ENCODE results near the gene TRAPPC6A. TPM values are rescaled to one million over a fixed set of nuclear protein-coding genes. Genes with fewer than 3 reads are reported as not detected.

Gene TRAPPC6A
- total RNA-seq, 3 donors from 2014 or later: 8.5 to 11.5 (median 9.1) TPM

DNA sequence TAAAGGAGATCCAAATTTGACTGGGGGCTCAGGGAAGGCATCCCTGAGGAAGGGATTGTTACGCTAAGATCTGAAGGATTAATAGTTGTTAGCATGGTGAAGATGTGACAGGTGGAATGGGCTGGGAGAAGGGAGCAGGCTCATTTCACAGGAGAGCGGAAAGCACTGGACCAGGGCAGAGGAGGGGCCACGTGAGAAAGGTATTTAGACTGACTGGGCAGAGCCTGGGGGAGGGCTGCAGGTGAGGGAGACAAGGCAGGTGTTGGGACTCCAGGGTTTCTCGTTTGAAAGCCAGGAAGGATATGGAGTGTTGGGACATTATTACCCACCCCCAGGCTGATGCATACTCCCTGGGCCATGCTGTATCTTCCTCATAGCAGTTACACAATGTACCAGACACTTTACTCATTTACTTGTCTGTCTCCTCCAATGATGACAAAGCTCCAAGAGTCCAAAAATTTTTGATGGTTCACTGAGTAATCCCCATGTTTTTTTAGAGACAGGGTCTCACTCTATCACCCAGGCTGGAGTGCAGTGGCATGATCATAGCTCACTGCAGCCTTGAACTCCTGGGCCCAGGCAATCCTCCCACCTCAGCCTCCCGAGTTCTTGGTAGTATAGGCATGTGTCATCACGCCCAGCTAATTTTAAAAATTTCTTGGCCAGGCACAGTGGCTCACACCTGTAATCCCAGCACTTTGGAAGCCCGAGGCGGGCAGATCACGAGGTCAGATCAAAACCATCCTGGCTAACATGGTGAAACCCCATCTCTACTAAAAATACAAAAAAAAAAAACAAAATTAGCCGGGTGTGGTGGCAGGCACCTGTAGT, 2.3 kb downstream of the TRAPPC6A start:
- ATAC-seq (no peak), DNase-seq (no peak)
- Mint-ChIP-seq H3K9me3 (no peaks in the 10 kb centered on the region), H3K36me3 (ENCODE audit: insufficient read depth) (no peaks in the 10 kb centered on the region), H3K4me3 (peak overlapping the region; percentile 13), H3K4me1 (ENCODE audit: low read depth) (peaks cover 51% of the 10 kb centered on the region), H3K27me3 (ENCODE audit: low read depth) (no peaks in the 10 kb centered on the region)

- Mint-ChIP-seq H3K4me3 (no peak overlapping the region), H3K36me3 (ENCODE audit: insufficient read depth) (no peaks in the 10 kb centered on the region), H3K4me1 (ENCODE audit: low read depth) (peaks cover 52% of the 10 kb centered on the region), H3K27me3 (ENCODE audit: low read depth) (no peaks in the 10 kb centered on the region), H3K9me3 (no peaks in the 10 kb centered on the region)
- no peak for ATAC-seq
- DNase-seq: no peak
These were observed 4.2 kb downstream of the TRAPPC6A start for GRCh38 chr19:45173816-45174215.

GRCh38 chr19:45172611-45173208, 5.3 kb downstream of the TRAPPC6A start:
- ATAC-seq (no peak), DNase-seq (no peak)
- H3K4me1 Mint-ChIP-seq (ENCODE audit: low read depth): peaks cover 51% of the 10 kb centered on the region
- no peaks in the 10 kb centered on the region for H3K9me3 Mint-ChIP-seq
- H3K36me3 Mint-ChIP-seq (ENCODE audit: insufficient read depth): no peaks in the 10 kb centered on the region
- H3K4me3 Mint-ChIP-seq: no peak overlapping the region
- no peaks in the 10 kb centered on the region for H3K27me3 Mint-ChIP-seq (ENCODE audit: low read depth)

- Mint-ChIP-seq H3K4me3 (no peak overlapping the region), H3K36me3 (ENCODE audit: insufficient read depth) (no peaks in the 10 kb centered on the region), H3K9me3 (no peaks in the 10 kb centered on the region), H3K27me3 (ENCODE audit: low read depth) (no peaks in the 10 kb centered on the region), H3K4me1 (ENCODE audit: low read depth) (peaks cover 49% of the 10 kb centered on the region)
- DNase-seq: no peak
- peak; percentile 54 to 60 for ATAC-seq
These were observed 5.9 kb downstream of the TRAPPC6A start for GRCh38 chr19:45172173-45172572.

DNA sequence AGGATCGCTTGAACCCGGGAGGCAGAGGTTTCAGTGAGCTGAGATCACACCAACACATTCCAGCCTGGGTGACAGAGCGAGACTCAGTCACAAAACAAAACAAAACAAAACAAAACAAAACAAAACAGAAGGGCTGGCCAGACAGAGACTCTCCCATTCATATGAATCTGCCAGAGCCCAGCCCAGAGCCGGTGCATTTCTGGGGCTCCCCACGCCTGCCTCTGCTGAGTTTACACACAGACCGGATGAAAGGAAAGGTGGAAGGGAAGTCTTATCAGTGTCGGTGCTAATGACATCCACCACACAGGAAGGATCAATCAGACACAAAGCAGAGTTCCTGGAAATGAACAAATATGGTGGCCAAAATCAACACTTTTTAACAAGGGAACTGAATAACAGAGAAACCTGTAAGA, 6.8 kb downstream of the TRAPPC6A start:
- H3K4me1 Mint-ChIP-seq (ENCODE audit: low read depth): peaks cover 51% of the 10 kb centered on the region
- H3K27me3 Mint-ChIP-seq (ENCODE audit: low read depth): no peaks in the 10 kb centered on the region
- peak overlapping the region; percentile 72 for H3K4me3 Mint-ChIP-seq
- peak; percentile 39 for DNase-seq
- H3K36me3 Mint-ChIP-seq (ENCODE audit: insufficient read depth): no peaks in the 10 kb centered on the region
- no peaks in the 10 kb centered on the region for H3K9me3 Mint-ChIP-seq
- ATAC-seq: peak; percentile 74 to 83

- no peaks in the 10 kb centered on the region for H3K36me3 Mint-ChIP-seq (ENCODE audit: insufficient read depth)
- ATAC-seq: no peak
- no peak for DNase-seq
- H3K9me3 Mint-ChIP-seq: no peaks in the 10 kb centered on the region
- no peak overlapping the region for H3K4me3 Mint-ChIP-seq
- H3K27me3 Mint-ChIP-seq (ENCODE audit: low read depth): no peaks in the 10 kb centered on the region
- H3K4me1 Mint-ChIP-seq (ENCODE audit: low read depth): peaks cover 48% of the 10 kb centered on the region
These were observed 7.6 kb downstream of the TRAPPC6A start for GRCh38 chr19:45170146-45171106.

- ATAC-seq: no peak
- no peak overlapping the region for H3K4me3 Mint-ChIP-seq
- H3K36me3 Mint-ChIP-seq (ENCODE audit: insufficient read depth): no peaks in the 10 kb centered on the region
- no peak for DNase-seq
- no peaks in the 10 kb centered on the region for H3K27me3 Mint-ChIP-seq (ENCODE audit: low read depth)
- H3K9me3 Mint-ChIP-seq: no peaks in the 10 kb centered on the region
- peaks cover 50% of the 10 kb centered on the region for H3K4me1 Mint-ChIP-seq (ENCODE audit: low read depth)
These were observed 8.4 kb downstream of the TRAPPC6A start for GRCh38 chr19:45169602-45170001.

- no peaks in the 10 kb centered on the region for H3K27me3 Mint-ChIP-seq (ENCODE audit: low read depth)
- no peak for ATAC-seq
- DNase-seq: no peak
- H3K4me1 Mint-ChIP-seq (ENCODE audit: low read depth): peaks cover 53% of the 10 kb centered on the region
- no peaks in the 10 kb centered on the region for H3K36me3 Mint-ChIP-seq (ENCODE audit: insufficient read depth)
- H3K9me3 Mint-ChIP-seq: no peaks in the 10 kb centered on the region
- no peak overlapping the region for H3K4me3 Mint-ChIP-seq
These were observed 9.2 kb downstream of the TRAPPC6A start for GRCh38 chr19:45168767-45169351.

- Mint-ChIP-seq H3K27me3 (ENCODE audit: low read depth) (no peaks in the 10 kb centered on the region), H3K4me1 (ENCODE audit: low read depth) (peaks cover 43% of the 10 kb centered on the region), H3K4me3 (no peak overlapping the region), H3K36me3 (ENCODE audit: insufficient read depth) (no peaks in the 10 kb centered on the region), H3K9me3 (no peaks in the 10 kb centered on the region)
- ATAC-seq (no peak), DNase-seq (no peak)
These were observed 11.2 kb downstream of the TRAPPC6A start for GRCh38 chr19:45166723-45167252.

- H3K4me1 Mint-ChIP-seq (ENCODE audit: low read depth): peaks cover 24% of the 10 kb centered on the region
- ATAC-seq (peak; percentile 82 to 93), DNase-seq (no peak)
- H3K36me3 Mint-ChIP-seq (ENCODE audit: insufficient read depth): no peaks in the 10 kb centered on the region
- H3K9me3 Mint-ChIP-seq: no peaks in the 10 kb centered on the region
- H3K4me3 Mint-ChIP-seq: no peak overlapping the region
- peaks cover 2% of the 10 kb centered on the region for H3K27me3 Mint-ChIP-seq (ENCODE audit: low read depth)
These were observed 13.3 kb downstream of the TRAPPC6A start for GRCh38 chr19:45164577-45165335.

GRCh38 chr19:45163751-45164460, 14.1 kb downstream of the TRAPPC6A start:
- Mint-ChIP-seq H3K4me1 (ENCODE audit: low read depth) (peaks cover 23% of the 10 kb centered on the region), H3K4me3 (no peak overlapping the region), H3K36me3 (ENCODE audit: insufficient read depth) (no peaks in the 10 kb centered on the region), H3K9me3 (no peaks in the 10 kb centered on the region), H3K27me3 (ENCODE audit: low read depth) (peaks cover 2% of the 10 kb centered on the region)
- DNase-seq (no peak), ATAC-seq (peak in 1 of 2 donors; percentile 8)

- no peaks in the 10 kb centered on the region for H3K36me3 Mint-ChIP-seq (ENCODE audit: insufficient read depth)
- no peaks in the 10 kb centered on the region for H3K9me3 Mint-ChIP-seq
- peaks cover 21% of the 10 kb centered on the region for H3K4me1 Mint-ChIP-seq (ENCODE audit: low read depth)
- no peak overlapping the region for H3K4me3 Mint-ChIP-seq
- ATAC-seq: no peak
- H3K27me3 Mint-ChIP-seq (ENCODE audit: low read depth): peaks cover 5% of the 10 kb centered on the region
- no peak for DNase-seq
These were observed 14.9 kb downstream of the TRAPPC6A start for GRCh38 chr19:45163156-45163555.
